Stimulated activated CD4-positive, alpha-beta T cell treated with anti-CD3 and anti-CD28 coated beads, Interleukin-15, amount 100 ng/mL, for 24 hours (primary cell): ENCODE measurements around the gene SUFU.
A peak's percentile ranks its signal among the peaks of the same experiment; 100 is the strongest.
"Not testable (repeated sequence)": the region's sequence is repeated elsewhere in the genome, so short reads cannot be mapped to it uniquely, and the experiment has no call there.

Source experiments
- DNase-seq: peaks from one replicate; pipeline ENCODE4 v3.0.0-alpha.2; 2020

Gene SUFU

DNA sequence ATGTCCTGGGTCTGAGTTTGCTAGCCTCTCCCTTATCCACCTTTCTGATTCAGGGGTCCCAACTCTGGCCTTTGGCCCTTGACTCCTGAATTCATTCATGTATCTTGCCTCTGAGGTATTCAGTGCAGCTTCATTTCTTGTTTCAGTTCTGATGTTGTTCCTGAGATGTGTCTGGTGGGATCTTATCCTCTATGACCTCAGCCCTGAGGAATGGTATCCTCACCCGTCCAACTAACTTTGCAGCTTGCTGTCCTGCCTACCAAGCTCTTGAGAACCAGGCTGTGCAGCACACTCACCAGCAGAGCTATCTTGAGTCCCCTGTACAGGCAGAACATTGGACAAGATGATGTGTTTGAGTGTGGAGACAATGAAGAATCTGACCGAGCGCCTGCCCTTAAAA, 13.8 kb downstream of the SUFU start:
- no peak for DNase-seq

DNA sequence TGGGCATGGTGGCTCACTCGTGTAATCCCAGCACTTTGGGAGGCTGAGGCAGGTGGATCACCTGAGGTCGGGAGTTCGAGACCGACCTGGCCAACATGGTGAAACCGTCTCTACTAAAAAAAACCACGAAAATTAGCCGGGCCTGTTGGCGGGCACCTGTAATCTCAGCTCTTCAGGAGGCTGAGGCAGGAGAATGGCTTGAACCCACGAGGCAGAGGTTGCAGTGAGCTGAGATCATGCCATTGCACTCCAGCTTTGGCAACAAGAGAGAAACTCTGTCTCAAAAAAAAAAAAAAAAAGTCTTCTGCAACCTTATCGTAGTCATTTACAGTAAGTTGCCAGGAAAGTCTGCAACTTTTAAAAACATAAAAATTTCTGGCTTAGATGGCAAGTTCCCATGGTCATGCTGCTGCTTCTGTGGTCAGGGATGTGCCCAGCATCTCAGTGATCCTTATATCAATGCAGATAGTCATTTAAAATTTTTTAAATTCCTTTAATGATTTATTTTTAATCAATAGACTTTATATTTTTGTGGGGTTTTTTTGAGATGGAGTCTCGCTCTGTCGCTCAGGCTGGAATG, 15.6 kb downstream of the SUFU start:
- DNase-seq = no peak

DNA sequence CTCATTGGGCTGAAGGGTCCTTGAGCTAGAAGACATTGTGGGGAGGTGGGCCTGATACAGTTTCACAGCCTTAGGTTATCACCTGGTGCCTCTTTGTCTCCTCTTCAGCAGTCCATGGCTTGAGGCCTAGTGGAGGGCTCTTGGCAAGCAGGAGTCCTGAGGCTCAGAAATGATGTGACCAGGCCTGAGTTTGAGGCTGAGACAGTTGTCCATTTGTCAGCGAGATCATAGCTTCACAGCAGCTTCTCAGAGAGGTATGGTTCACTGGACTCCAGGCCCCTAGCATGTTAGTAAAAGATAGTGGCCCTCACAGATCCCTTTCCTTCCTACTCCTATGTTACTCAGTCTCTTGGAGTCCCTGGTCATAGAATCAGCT, 19.1 kb downstream of the SUFU start:
- DNase-seq = no peak

DNA sequence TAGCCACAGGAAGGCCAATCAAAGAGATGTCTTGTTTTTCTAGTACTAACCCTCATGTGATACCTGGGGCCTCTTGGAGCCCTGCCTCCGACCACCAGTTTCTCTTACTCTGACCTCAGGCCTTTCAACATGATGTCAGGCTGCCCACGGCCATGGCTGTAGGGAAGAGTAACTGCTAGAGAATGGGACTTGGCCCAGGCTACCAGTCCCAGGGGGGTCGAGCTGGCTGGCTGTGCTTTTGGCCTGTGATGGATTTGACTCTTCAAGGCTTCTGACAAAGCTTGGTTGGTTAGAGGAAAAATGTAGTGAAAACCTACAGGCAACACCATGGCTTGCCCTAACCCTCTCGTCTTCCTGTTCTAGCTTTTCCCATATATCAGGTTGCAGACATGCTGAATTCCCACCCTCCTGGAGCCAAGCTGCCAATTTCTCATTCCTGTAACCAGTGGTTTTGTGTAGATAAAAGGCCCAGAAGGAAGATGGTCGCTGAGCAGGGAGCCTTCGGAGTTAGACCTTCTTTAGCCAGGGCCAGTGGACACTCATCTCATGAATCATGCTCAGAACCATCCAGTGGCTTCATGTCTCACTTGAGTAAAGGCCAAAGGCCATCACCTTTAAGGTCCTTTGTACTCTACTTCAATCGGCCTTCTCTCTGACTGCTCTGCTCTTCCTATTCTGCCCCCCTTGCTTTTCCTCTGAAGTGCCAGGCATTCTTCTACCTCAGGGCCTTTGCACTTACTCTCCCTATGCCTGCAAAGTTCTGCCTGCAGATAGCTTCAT, 19.7 kb downstream of the SUFU start:
- DNase-seq = no peak

DNA sequence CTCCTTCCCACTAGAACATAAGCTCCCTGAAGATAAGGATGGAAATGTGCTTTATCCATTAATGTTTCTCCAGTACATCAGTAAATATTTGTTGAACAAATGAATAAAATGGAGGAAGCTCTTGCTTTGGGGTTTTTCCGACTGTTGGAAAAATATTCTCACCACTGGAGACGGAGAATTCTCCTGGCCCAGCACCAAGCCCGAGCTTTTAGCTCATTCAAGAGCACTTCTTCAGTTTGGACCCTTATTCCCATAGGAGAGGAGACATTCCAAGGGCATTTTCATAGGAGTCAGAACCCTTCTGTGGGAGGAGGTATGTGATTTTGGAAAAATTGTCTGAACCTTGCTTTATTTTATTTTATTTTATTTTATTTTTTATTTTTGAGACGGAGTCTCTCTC, 21.0 kb downstream of the SUFU start:
- no peak for DNase-seq

DNA sequence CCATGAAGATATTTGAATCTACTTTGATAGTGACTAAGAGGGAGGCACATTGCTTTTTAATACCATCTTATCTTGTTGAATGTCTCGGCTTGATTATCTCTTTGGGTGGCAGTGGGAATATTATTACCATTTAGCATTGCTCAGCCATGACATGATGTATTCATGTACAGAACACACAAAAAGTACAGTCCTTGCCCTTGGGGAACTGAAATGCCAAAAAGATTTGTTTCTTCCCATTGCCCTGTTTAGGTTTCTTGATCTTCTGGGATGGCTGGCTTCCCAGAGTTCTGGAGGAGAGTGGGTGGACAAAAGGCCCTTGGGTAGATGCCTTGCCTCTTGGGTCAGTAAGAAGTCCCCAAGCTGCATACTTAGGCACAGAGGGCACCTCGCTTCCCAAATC, 23.8 kb downstream of the SUFU start:
- no peak for DNase-seq

DNA sequence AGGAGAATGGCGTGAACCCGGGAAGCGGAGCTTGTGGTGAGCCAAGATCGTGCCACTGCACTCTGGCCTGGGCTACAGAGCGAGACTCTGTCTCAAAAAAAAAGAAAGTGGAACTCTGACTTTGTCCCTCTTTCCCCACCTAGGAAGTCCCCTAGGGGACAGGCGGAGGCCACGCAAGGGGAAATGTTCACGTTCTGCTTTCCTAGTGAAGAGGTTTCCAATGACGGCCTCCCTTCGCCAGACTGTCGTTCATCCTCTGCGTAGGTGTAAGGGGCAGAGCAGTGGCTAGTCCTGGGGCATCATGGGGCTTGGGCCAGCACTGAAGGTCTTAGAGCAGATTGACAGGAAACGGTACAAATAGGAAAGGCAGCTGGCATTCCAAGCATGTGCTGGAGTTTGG, 30.6 kb downstream of the SUFU start:
- DNase-seq = no peak

DNA sequence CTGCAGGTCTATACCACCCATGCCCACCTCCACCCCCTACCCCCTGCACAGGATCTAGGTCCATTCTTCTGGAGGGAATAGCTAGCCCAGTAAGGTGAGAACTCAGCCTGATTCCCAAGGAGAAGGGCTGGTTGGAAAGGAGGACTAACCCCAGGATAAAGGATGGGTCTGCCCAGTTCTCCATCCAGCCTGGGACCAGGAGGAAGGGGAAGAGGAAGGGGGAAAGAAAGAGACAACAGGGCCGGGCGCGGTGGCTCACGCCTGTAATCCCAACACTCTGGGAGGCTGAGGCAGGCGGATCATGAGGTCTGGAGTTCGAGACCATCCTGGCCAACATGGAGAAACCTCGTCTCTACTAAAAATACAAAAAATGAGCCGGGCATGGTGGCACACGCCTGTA, 31.2 kb downstream of the SUFU start:
- not testable (repeated sequence) for DNase-seq

DNA sequence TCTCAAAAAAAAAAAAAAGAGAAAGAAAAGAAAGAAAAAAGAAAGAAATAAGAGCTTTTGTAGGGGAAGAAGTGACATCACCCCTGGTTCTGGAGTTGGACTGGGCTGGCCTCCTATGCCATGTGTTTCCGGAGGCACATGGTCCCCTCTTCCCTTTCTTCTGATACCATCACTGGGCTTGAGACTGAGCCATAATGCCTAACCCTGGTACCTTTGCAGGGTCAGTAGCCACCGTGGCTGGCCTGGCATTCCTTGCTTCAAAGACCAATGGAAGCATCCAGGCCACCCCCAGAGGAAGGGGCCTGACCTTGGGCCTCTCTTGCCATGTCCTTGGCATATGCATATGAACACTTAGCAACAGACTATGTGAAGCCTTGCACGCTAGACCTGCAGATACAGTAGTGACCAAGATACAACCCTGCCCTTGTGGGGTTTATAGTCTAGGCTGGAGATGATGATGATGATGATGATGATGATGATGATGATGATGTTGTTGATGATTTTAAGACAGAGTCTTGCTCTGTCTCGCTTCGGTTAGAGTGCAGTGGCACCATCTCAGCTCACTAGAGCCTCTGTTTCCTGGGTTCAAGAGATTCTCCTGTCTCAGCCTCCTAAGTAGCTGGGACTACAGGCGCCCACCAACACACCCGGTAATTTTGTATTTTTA, 31.8 kb downstream of the SUFU start:
- no peak for DNase-seq

DNA sequence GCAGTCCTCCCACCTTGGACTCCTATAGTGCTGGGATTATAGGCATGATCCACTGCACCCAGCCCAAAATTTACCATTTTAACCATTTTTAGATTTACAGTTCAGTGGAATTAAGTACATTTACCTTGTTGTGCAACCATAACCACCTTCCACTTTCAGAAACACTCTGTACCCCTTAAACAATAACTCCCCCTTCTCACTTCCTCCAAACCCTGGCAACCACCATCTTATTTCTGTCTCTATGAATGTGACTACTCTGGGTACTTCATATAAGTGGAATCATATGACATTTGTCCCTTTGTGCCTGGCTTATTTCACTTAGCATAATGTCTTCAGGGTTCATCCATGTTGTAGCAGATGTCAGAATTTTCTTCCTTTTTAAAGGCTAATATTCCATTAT, 33.6 kb downstream of the SUFU start:
- no peak for DNase-seq

DNA sequence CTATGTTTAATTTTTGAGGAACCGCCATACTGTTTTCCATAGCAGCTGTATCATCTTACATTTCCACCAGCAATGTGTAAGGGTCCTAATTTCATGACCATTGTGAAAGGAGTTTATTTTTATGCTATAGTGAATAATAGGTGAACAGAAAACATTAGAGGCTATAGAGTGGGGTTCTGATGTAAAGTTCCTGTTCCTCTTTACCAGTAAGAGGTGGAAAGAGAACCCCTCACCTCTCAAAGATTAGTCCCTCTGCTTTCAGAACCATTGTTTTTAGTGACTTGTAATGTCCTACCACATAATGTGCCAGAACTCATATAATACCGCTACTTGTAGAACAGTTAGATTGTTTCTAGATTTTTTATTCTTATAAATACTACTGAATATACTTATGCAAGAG, 34.2 kb downstream of the SUFU start:
- DNase-seq = no peak

DNA sequence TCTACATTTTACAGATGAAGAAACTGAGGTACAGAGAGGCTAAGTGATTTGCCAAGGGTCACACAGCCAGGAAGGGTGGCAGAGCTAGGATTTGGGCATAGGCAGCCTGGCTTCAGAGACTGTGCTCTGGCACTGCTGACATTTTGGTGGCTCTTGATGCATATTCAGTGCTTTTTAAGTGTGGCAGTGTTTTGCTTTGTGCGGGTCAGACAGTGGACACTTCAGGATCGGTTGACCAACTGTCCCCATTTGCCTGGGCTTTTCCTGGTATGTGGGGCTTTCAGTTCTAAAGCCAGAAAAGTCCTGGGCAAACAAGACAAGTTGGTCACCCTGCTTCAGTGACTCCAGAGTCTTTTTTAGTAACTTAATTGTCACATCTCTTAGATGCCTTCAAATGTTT, 35.0 kb downstream of the SUFU start:
- DNase-seq = no peak

DNA sequence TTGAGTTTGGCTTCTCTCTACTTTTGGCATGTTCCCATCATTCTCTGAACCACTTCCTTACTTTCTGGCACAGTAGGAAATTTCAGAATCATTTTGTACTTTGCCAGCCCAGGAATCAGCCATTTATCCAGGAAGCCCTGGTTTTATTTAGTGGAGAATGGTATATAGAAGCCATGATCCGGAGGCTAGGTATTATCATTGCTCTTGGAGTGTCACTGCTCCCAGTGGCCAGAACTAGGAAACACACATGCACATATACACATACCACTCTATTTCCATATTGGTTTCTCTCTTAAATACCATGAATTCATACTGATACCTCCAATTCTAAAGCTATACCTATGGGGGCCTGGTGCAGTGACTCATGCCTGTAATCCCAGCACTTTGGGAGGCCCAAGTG, 36.3 kb downstream of the SUFU start:
- peak; percentile 6 for DNase-seq

DNA sequence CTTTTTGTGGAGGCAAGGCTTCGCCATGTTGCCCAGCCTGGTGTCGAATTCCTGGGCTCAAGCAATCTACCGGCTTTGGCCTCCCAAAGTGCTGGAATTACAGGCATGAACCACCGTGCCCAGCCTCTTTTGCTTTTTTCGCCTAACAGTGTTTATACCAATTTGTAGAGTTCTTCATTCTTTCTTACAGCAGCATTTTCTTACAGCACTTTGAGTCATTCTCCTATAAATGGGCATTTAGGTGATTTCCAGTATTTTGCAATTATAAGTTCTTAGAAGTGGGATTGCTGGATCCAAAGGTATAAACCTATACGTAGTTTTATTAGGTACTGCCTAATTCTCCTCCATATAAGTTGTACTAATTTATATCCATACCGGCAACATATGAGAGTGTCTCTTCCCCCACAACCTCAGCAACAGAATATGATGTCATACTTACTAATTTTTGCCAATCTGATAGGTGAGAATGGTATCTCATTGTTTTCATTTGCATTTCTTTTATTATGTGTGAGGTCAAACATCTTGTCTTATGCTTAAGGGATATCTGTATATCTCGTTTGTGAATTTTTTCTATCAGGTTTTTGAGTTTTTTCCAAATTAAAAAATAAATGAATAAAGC, 39.1 kb downstream of the SUFU start:
- no peak for DNase-seq

DNA sequence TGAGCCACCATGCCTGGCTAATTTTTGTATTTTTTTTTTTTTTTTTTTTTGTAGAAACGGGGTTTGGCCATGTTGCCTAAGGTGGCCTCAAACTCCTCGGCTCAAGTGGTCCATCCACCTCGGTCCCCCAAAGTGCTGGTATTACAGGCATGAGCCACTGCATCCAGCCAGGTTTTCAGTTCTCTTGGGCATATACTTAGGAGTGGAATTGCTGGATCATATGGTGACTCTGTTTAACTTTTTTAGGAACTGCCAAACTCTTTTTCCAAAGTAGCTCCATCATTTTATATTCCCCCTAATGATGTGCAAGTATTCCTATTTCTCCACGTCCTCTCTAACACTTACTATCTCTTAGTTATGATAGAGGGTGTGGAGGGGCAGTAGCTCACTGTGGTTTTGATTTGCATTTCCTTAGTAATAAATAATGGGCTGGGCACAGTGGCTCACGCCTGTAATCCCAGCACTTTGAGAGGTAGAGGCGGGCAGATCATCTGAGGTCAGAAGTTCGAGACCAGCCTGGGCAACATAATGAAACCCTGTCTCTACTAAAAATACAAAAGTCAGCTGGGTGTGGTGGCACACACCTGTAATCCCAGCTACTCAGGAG, 41.6 kb downstream of the SUFU start:
- no peak for DNase-seq

DNA sequence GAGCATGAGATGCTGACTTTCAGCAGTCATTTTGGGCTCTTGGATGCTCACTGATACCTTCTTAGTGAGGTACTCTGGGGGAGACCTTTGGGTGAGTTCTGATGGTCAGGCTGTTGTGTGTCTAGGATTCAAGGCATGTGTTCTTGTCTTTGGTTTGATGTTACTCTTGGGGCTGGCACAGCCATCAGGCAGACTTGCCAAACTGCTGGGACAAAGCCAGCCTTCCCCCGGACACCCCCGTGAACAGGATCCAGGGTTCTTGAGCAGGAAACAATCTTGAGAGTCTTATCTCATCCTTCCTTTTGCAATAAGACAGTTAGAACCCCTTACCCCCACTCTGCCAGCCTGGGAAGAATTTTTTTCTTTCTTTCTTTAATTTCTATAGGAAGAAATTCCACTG, 42.2 kb downstream of the SUFU start:
- DNase-seq = no peak

DNA sequence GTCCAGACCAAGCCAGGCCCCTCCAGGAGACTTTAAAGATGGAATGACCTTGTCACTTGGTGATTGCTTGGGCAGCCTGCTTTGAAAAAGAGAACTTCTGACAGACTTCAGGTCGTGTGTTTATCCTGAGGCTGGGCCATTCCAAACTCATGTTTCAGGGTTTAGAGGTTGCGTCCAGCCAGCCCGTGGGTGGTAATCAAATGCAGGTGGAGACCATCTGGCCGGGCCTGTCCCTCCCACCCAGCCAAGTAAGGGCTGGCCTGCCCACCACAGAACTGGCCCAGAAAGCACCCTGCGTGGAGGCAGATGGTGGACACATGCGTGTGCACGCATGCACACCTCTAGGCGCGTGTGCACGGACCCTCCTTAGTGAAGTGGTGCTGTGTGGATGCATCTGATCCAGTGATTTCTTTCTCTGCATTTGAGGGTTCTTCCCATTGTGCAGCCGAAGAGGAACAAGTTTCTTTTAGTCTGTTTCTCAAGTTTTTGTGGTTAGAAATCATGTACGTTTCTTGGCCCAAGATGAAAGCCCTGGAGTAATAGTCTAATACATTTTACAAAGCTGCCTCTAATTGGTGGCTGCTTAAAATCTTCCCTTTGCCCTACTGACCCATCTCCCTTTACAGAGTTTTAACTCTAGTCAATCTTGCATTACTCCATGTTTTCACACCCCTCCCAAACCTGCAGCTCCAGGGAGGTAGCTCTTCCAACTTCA, 43.0 kb downstream of the SUFU start:
- DNase-seq = no peak

DNA sequence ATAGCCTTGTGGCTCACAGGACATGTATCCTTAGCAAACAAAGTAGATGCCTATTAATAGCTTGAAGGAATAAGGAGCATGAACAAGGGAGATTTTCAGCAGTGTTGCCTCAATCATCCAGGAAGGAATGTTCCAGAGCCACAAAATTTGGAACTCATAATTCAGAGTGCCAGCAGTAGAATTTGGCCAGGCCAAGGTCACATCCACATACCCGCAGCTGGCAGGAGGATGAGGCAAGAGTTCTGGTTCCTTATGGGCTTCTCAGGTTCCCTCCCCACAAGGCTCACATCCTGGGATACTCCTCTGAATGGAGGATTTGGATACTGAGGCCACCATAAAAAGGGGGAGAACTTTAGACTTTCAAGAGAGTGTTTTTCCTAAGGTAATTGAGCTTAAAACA, 45.8 kb downstream of the SUFU start:
- no peak for DNase-seq

DNA sequence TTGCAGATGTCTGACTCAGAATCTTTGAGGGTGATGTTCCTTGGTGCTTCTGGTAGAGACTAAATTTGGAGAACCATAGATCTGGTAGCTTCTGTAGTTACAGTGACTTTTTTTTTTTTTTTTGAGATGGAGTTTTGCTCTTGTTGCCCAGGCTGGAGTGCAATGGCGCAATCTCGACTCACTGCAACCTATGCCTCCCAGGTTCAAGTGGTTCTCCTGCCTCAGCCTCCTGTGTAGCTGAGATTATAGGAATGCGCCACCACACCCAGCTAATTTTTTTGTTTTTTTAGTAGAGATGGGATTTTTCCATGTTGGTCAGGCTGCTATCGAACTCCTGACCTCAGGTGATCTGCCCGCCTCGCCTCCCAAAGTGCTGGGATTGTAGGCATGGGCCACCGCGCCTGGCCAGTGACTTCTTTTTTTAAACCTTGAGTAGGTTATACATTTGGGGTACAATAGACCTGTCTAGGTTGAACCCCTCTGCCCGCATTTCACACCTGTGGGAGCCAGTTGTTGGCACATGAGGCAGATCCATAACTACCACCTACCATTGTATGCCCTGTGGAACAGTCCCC, 47.0 kb downstream of the SUFU start:
- DNase-seq = no peak

DNA sequence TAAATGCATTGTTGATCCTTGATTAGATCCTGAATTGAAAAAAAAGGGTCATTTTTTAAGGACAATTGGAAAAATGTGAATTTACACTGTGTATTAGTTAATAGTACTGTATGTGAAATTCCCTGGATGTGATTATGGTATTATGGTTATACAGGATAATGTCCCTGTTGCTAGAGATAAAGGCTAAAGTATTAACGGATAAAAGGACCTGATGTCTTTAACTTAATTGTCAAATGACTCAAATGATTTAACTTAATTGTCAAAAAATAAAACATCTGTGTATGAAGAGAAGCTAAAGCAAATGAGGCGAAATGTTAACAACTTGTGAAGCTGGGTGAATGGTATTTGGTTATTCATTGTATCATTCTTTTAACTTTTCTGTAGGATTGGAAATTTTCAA, 48.8 kb downstream of the SUFU start:
- DNase-seq = no peak

DNA sequence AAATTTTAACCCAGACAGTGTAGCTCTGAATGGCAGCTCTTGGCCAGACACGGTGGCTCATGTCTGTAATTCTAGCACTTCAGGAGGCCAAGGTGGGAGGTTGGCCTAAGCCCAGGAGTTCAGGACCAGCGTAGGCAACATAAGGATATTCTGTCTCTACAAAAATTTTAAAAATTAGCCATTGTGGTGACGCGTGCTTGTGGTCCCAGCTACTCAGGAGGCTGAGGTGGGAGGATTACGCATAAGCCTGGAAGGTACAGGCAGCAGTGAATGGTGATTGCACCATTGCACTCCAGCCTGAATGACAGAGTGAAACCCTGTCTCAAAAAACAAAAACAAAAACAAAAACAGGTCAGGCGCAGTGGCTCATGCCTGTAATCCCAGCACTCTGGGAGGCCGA, 50.0 kb downstream of the SUFU start:
- no peak for DNase-seq

DNA sequence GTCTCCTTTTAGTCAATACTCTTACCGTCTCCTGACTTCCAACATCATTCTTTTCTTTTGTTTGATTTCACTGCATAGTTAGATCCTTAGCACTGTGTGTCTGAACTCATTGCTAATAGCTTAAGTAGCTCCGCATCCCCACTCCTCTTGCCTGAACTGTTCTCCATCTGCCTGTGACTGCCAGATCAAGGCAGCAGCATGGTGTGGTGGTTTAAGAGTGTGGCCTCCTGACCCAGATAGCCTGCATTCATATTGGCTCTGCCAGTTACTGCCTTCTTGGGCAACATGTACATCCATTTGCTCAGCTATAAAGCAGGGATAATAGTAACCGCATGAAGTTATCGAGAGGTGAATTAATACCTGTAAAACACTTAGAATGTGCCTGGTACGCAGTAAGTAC, 50.8 kb downstream of the SUFU start:
- DNase-seq = no peak
